ENCODE results near the gene SHBG. TPM values are rescaled to one million over a fixed set of nuclear protein-coding genes. Genes with fewer than 3 reads are reported as not detected.
"Not testable (repeated sequence)": the region's sequence is repeated elsewhere in the genome, so short reads cannot be mapped to it uniquely, and the experiment has no call there.

SHBG gene
- total RNA-seq, 2 experiments from 2014 or later = not detected

DNA sequence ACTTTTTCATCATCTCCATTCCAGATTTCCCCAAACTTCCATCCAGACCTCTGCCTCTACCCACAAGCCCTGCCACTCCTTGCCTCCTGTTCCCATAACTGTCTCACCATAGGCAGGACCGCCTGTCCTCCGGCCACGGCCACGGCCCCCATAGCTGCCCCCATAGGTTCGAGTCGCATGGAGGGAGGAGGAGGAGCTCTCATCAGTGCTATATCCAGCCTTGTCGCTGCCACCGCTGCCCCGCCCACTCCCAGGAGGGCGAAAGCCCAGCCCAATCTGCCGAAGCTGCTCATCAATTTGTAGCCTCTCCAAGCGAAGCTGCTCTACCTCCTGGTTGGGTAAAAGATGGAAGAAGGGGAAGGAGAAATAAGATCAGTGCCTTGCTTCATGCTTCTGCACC lies 36.6 kb upstream of the SHBG start:
- peaks cover 14% of the 10 kb centered on the region for H3K4me1 ChIP-seq (ENCODE audit: insufficient read depth, low read length)
- TF ChIP-seq, protein P1, sequence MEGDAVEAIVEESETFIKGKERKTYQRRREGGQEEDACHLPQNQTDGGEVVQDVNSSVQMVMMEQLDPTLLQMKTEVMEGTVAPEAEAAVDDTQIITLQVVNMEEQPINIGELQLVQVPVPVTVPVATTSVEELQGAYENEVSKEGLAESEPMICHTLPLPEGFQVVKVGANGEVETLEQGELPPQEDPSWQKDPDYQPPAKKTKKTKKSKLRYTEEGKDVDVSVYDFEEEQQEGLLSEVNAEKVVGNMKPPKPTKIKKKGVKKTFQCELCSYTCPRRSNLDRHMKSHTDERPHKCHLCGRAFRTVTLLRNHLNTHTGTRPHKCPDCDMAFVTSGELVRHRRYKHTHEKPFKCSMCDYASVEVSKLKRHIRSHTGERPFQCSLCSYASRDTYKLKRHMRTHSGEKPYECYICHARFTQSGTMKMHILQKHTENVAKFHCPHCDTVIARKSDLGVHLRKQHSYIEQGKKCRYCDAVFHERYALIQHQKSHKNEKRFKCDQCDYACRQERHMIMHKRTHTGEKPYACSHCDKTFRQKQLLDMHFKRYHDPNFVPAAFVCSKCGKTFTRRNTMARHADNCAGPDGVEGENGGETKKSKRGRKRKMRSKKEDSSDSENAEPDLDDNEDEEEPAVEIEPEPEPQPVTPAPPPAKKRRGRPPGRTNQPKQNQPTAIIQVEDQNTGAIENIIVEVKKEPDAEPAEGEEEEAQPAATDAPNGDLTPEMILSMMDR (IDR thresholded peaks at IDR 0.05) = no peak
- H3K27me3 Mint-ChIP-seq = no peaks in the 10 kb centered on the region
- peaks cover 68% of the 10 kb centered on the region for H3K36me3 Mint-ChIP-seq (ENCODE audit: low read depth)
- H3K9me3 ChIP-seq (ENCODE audit: control insufficient read depth in 1 of 2, insufficient read depth in 1 of 2, low read length in 2 of 2) = no peaks in the 10 kb centered on the region
- intact Hi-C loops (cut with DNase I, micrococcal nuclease) = loop anchor here (5.0 kb wide), 2 partner anchors 156 to 316 kb away; partner anchors contain the start of genes FGF11 (in 1 of the 2) and TMEM102 (in 1 of the 2)
- H3K27me3 ChIP-seq (ENCODE audit: control insufficient read depth in 1 of 2, insufficient read depth in 2 of 2, low read length in 2 of 2) = no peaks in the 10 kb centered on the region
- CTCF ChIA-PET = no interaction called here
- POLR2A ChIA-PET = interaction anchor here (1.4 kb wide), 1 partner anchor 9 kb away, joined by 4 read pairs; the partner anchor contains the start of gene MPDU1
- H3K4me3 Mint-ChIP-seq = no peak overlapping the region
- no peak overlapping the region for H3K4me3 ChIP-seq (ENCODE audit: low read length)
- H3K4me1 Mint-ChIP-seq (ENCODE audit: low read depth) = no peaks in the 10 kb centered on the region
- ATAC-seq (ENCODE audit: poor library complexity) (no peak), DNase-seq (no peak)
- no peak overlapping the region for H3K27ac ChIP-seq (ENCODE audit: low read depth in 1 of 2, low read length in 2 of 2)
- peaks cover 71% of the 10 kb centered on the region for H3K36me3 ChIP-seq (ENCODE audit: insufficient read depth, low read length)
- H3K9me3 Mint-ChIP-seq = no peaks in the 10 kb centered on the region
- no peak overlapping the region for H3K27ac Mint-ChIP-seq

DNA sequence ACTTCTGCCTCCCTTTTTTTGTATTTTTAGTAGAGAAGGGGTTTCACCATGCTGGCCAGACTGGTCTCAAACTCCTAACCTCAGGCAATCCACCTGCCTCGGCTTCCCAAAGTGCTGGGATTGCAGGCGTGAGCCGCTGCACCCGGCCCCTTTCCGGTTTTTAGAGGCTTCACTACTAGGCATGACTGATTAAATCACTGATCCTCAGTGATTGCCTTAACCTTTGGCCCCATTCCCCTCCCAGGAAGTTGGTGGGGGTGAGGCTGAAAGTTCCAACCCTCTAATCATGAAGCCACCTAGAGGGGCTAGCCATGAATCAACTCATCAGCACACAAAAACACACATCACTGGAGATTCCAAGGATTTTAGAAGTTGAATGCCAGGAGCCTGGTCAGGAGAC lies 32.4 kb upstream of the SHBG start:
- intact Hi-C loops (cut with DNase I, micrococcal nuclease); H3K27me3 ChIP-seq (ENCODE audit: control insufficient read depth in 1 of 2, insufficient read depth in 2 of 2, low read length in 2 of 2); H3K27ac ChIP-seq (ENCODE audit: low read depth in 1 of 2, low read length in 2 of 2); POLR2A ChIA-PET; H3K27ac Mint-ChIP-seq; H3K4me3 Mint-ChIP-seq; H3K4me3 ChIP-seq (ENCODE audit: low read length); H3K4me1 ChIP-seq (ENCODE audit: insufficient read depth, low read length); ATAC-seq (ENCODE audit: poor library complexity); H3K4me1 Mint-ChIP-seq (ENCODE audit: low read depth); DNase-seq; H3K9me3 Mint-ChIP-seq; CTCF ChIA-PET; H3K9me3 ChIP-seq (ENCODE audit: control insufficient read depth in 1 of 2, insufficient read depth in 1 of 2, low read length in 2 of 2); H3K27me3 Mint-ChIP-seq: not testable (repeated sequence)
- peaks cover 86% of the 10 kb centered on the region for H3K36me3 ChIP-seq (ENCODE audit: insufficient read depth, low read length)
- H3K36me3 Mint-ChIP-seq (ENCODE audit: low read depth) = peaks cover 87% of the 10 kb centered on the region

DNA sequence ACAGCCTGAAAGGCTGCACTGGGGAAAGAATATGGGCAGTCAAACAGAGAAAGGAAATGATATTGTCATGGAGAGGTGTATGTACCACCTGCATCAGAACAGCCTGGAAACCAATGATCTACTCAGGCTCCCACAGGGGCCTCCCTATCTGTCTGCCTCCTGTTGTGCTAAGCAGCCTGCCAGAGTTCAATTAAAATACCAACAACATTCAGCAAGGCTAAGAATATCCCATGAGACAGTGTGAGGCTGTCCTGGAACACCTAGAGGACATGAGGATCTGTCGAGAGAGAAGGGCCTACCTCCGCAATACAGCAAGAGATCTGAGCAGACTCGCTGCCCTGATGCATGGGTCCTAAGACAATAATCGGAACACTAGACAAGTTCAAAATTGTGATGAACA lies 23.7 kb upstream of the SHBG start:
- TF ChIP-seq, protein P1 (IDR thresholded peaks at IDR 0.05) = no peak
- Mint-ChIP-seq H3K9me3 (no peaks in the 10 kb centered on the region), H3K27me3 (no peaks in the 10 kb centered on the region), H3K4me3 (no peak overlapping the region), H3K36me3 (ENCODE audit: low read depth) (peaks cover 65% of the 10 kb centered on the region), H3K4me1 (ENCODE audit: low read depth) (peaks cover 28% of the 10 kb centered on the region), H3K27ac (no peak overlapping the region)
- Histone ChIP-seq H3K4me3 (ENCODE audit: low read length) (no peak overlapping the region), H3K27ac (ENCODE audit: low read depth in 1 of 2, low read length in 2 of 2) (no peak overlapping the region), H3K9me3 (ENCODE audit: control insufficient read depth in 1 of 2, insufficient read depth in 1 of 2, low read length in 2 of 2) (no peaks in the 10 kb centered on the region), H3K4me1 (ENCODE audit: insufficient read depth, low read length) (no peaks in the 10 kb centered on the region), H3K36me3 (ENCODE audit: insufficient read depth, low read length) (peaks cover 45% of the 10 kb centered on the region), H3K27me3 (ENCODE audit: control insufficient read depth in 1 of 2, insufficient read depth in 2 of 2, low read length in 2 of 2) (no peaks in the 10 kb centered on the region)
- POLR2A ChIA-PET = no interaction called here
- DNase-seq = no peak
- no peak for ATAC-seq (ENCODE audit: poor library complexity)
- intact Hi-C loops (cut with DNase I, micrococcal nuclease) = no loop called here
- CTCF ChIA-PET = no interaction called here

DNA sequence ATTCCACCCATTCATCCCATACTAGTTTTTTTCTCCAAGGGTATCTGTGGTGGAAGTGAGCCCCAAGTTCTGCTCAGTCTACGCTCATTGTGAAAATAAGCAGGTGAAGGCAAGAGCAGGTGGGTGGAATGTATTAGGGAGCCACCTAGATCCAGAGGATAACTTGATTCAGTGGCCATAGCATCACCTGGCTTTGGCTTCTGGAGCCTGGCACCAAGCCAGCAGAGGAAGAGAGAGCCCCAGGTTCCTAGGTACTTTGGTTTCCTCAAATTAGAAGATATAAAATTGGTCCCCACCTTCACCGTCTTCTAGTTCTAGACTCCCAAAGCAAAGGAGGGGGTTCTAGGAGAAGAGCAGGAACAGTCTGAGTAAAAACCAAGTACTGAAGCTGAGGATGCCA lies 19.3 kb upstream of the SHBG start:
- peak overlapping the region; percentile 56 for H3K4me3 Mint-ChIP-seq
- CTCF ChIA-PET = interaction anchor here (2.3 kb wide), 1 partner anchor 77 kb away, joined by 9 read pairs; the partner anchor contains the start of gene TP53
- DNase-seq (no peak), ATAC-seq (ENCODE audit: poor library complexity) (no peak)
- H3K9me3 ChIP-seq (ENCODE audit: control insufficient read depth in 1 of 2, insufficient read depth in 1 of 2, low read length in 2 of 2) = no peaks in the 10 kb centered on the region
- TF ChIP-seq, protein P1 (IDR thresholded peaks at IDR 0.05) = no peak
- H3K36me3 Mint-ChIP-seq (ENCODE audit: low read depth) = peaks cover 49% of the 10 kb centered on the region
- no peaks in the 10 kb centered on the region for H3K27me3 ChIP-seq (ENCODE audit: control insufficient read depth in 1 of 2, insufficient read depth in 2 of 2, low read length in 2 of 2)
- POLR2A ChIA-PET = interaction anchor here (0.6 to 2.2 kb wide), 4 partner anchors 27 to 126 kb away, joined by 3 to 7 read pairs (median 3); partner anchors contain the start of genes MPDU1 and POLR2A
- H3K27ac Mint-ChIP-seq = no peak overlapping the region
- peaks cover 11% of the 10 kb centered on the region for H3K36me3 ChIP-seq (ENCODE audit: insufficient read depth, low read length)
- no peak overlapping the region for H3K4me3 ChIP-seq (ENCODE audit: low read length)
- H3K9me3 Mint-ChIP-seq = no peaks in the 10 kb centered on the region
- H3K4me1 ChIP-seq (ENCODE audit: insufficient read depth, low read length) = peaks cover 34% of the 10 kb centered on the region
- H3K27ac ChIP-seq (ENCODE audit: low read depth in 1 of 2, low read length in 2 of 2) = no peak overlapping the region
- H3K4me1 Mint-ChIP-seq (ENCODE audit: low read depth) = peaks cover 59% of the 10 kb centered on the region
- intact Hi-C loops (cut with DNase I, micrococcal nuclease) = loop anchor here in 1 of 2 experiments (2.0 kb wide), 1 partner anchor 20 kb away; the partner anchor contains the start of gene SOX15
- no peaks in the 10 kb centered on the region for H3K27me3 Mint-ChIP-seq
